Activated effector memory CD4-positive, alpha-beta T cell treated with Interleukin-2 at 50 U/mL for 16 hours (primary cell): Measurements from ENCODE around the gene MYEOV.

Source experiments
- DNase-seq: peaks from one replicate; pipeline ENCODE4 v3.0.0-alpha.2; 2020

MYEOV gene

GRCh38 chr11:69287968-69288882 is 5.7 kb upstream of the MYEOV start:
- DNase-seq, result no peak

- DNase-seq, result no peak
Observed at GRCh38 chr11:69288883-69289242, 5.1 kb upstream of the MYEOV start.

DNA sequence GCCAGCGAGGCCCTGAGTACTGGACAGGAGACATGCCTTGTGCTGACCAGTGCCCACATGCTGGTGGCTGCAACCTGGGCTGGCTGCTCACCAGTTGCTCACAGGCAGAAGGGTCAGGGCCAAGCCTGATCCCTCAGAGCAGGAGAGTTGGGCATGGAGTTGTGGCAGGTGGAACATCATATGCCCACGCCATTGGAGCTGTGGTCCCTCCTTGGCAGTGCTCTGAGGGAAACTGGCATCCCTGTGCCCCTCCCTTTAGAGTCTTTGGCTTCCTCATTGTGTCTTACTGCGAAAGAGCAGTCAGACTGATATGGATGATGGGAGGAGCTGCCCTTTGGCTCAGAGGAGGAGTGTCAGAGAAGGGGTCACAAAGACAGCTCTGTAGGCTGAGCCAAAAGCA is 3.1 kb upstream of the MYEOV start:
- no peak for DNase-seq

DNA sequence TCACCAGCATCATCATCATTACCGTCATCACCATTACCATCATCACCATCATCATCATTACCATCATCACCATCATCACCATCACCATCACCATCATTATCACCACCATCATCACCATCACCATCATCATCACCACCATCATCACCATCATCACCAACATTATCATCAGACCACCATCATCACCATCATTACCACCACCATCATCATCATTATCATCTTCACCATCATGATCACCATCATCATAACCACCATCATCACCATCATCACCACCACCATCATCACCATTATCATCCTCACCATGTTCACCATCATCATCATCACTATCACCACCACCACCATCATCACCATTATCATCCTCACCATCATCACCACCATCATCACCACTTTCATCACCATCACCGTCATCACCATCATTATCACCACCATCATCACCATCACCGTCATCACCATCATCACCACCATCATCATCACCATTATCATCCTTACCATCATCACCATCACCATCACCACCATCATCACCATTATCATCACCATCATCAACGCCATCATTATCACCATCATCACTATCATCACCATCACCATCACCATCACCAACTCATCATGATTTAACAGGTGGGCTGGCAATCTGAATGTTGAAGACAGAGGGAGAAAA is 2.4 kb upstream of the MYEOV start:
- no peak for DNase-seq

DNA sequence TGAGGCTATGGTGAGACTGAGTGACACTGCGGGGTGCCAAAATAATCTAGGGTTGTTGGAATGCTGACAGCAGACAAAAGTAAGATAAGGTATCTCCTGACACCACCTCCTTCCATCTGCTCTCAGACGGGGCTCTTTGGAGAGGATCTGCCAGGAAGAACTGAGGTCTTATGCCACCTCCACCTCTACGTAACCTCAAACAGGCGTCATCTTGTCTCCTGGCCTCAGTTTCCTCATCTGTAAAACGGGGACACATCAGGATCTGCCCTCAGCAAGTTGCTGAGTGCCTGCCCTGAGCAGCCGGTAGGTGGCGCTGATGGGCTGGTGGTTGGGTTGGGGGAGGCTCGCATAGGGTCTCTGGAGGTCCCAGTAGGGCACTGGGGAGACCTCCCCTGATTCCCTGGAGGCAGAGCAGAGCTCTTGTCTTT is 1.7 kb upstream of the MYEOV start:
- peak; percentile 21 for DNase-seq

GRCh38 chr11:69293087-69293486 is 868 bp upstream of the MYEOV start:
- DNase-seq, result no peak

DNA sequence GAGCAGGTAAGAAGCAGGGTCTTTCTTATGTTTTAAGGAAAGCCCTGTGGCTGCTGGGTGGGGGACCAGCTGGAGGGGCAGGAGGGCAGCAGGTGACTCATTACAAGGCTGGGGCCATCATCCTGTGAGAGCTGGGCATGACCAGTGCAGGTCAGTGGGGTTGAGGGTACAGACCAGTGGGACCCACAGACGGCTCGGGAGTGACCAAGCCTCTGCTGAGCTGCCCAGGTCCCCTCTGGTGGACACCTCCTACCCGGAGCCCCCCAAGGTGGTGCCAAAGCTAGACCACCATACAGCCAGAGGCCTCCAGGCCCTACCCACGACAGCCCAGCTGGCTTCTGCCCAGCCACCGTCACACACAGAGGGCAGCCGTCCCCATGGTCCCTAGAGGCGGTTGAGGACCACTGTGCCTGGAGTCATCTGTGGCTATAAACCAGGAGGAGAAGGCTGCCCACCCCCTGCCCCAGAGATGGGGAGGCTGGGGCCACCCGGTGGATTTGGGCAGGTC is 670 bp downstream of the MYEOV start:
- DNase-seq, result no peak

DNA sequence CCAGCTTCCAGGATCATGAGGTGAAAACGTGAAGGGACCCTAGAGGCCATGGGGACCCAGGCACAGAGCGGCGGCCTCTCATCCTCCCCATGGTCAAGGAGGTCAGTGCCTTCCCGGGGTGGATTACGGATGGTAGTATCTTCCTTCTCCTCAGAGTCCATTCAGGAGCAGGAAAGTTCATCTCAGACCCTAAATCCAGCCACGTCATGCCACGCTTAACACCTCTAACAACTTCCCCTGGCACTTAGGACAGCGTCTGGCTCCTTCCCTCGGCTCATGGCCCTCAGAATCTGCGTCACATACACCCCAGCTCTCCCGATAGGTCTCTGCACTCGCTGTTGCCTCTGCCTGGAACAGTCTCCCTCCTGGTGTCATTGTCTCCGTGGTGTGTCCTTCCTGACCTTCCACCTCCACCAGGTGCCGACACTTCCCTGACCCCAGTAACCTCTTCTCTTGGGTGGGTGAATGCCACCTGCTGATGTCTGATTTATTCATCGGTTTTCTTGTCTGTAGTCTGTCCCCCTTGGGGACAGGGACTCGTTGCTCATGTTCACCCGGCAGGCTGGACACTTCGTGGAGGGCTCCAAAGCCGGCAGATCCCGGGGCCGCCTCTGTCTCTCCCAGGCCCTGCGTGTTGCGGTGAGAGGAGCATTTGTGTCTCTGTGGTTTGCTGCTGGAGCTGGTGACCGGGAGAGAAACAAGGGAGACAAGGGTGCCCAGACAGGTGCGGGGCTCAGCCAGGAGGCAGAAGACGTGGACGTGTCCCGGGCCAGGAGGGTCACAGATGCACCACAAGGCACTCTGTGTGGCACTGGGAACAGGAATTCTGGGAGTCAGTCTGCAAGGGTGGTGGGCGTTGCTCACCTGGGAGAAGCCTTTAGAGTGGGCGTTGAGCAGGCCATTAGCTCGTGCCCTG is 1.4 kb downstream of the MYEOV start:
- DNase-seq, result no peak

- DNase-seq, result no peak
Observed at GRCh38 chr11:69295995-69296889, 2.3 kb downstream of the MYEOV start.

DNA sequence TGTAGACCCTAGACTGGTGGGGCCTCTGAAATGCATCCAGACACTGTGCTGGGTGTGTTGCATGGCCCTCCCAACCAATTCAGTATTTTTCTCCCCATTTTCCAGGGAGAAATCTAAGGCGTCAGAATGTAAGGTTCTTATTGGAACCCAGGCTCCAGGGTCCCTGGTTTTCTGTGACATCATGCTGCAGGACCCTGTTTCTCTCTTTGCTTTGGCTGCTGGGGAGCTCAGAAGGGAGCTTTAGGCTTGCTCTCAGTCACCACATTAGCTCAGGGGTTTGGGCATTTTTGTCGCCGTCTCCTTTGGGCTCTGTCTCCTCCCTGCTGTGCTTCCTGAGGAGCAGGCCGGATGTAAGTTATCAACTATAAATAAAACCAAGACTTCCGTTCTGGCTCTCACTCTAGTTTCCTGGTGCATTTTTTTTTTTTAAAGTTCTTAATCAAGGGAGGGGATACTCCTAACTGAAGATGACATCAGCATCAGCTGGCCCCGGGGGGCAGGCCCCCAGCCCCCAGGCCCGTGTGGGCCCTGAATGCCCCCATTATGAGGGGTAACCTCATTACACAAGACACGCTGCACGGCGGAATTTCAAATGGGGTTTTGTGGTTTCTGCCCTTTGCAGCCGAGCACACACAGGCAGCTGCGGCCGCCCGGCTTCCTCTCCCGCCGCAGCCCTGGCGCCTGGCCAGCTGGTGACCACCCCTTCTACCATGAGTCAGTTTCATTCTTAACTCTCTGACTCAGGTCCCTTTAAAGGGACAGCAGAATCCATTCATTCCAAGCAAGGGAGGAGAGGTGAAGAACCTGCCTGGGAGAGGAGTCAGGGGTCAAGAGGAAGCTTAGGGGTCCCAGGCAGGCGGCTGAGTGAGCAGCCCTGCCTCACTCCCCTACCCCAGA is 3.2 kb downstream of the MYEOV start:
- DNase-seq, result peak; percentile 76

DNA sequence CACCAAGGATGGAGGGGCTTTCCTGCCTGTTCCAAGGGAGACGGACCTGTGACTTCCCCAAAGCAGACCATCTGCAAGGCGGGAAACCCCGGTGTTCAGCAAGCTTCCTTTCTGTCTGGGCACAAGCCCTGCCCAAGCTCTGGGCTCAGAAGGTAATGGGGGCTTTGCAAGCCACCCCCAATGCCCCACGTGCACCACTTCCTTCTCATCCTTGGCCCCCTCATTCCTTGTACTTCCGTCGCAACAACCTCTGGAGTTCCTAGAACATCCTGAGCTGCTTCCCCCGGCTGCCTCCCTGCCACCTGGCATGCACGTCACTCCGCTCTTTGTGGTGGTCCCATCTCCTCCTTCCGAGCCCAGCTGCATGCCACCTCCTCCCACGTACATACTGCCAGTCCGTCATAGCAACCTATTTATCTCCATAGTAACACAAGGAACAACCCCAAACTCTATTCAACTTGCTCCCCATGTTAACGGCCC is 3.9 kb downstream of the MYEOV start:
- no peak for DNase-seq

GRCh38 chr11:69298267-69299022 is 4.5 kb downstream of the MYEOV start:
- DNase-seq, result no peak

- no peak for DNase-seq
Observed at GRCh38 chr11:69299023-69299461, 5.1 kb downstream of the MYEOV start.

GRCh38 chr11:69299572-69299971 is 5.6 kb downstream of the MYEOV start:
- no peak for DNase-seq

GRCh38 chr11:69300120-69301060 is 6.4 kb downstream of the MYEOV start:
- no peak for DNase-seq

GRCh38 chr11:69301081-69301454 is 7.1 kb downstream of the MYEOV start:
- no peak for DNase-seq

- DNase-seq, result no peak
Observed at GRCh38 chr11:69301455-69302401, 7.8 kb downstream of the MYEOV start.
